T-helper 1 cell treated with Interleukin-12 subunit alpha and Interleukin-12 subunit beta and Interleukin-4 antibody, amounts not matched to agents 30 μg/mL and 1 μg/mL, for 36 hours (primary cell): Measurements from ENCODE around the gene ZP3.
"Not testable (repeated sequence)": the region's sequence is repeated elsewhere in the genome, so short reads cannot be mapped to it uniquely, and the experiment has no call there.

ENCODE experiments used
- H3K27ac Mint-ChIP-seq: one replicate; pipeline ENCODE4 v1.8.0; 2021; ENCODE audit warnings: mild to moderate bottlenecking, mixed read lengths
- H3K27me3 Mint-ChIP-seq: one replicate; pipeline ENCODE4 v1.8.0; 2021; ENCODE audit warnings: low read depth, mixed read lengths
- H3K36me3 Mint-ChIP-seq: one replicate; pipeline ENCODE4 v1.8.0; 2021; ENCODE audit warnings: low read depth, mixed read lengths
- H3K4me1 Mint-ChIP-seq: one replicate; pipeline ENCODE4 v1.8.0; 2021; ENCODE audit warnings: low read depth, mixed read lengths
- H3K4me3 Mint-ChIP-seq: one replicate; pipeline ENCODE4 v1.8.0; 2021; ENCODE audit warnings: mild to moderate bottlenecking, moderate library complexity, mixed read lengths
- H3K9me3 Mint-ChIP-seq: one replicate; pipeline ENCODE4 v1.8.0; 2021; ENCODE audit warnings: mixed read lengths

ZP3 gene

GRCh38 chr7:76395965-76396726 is 28.6 kb upstream of the ZP3 start:
- Mint-ChIP-seq H3K9me3 (no peaks in the 10 kb centered on the region), H3K27ac (no peak overlapping the region), H3K4me1 (peaks cover 18% of the 10 kb centered on the region), H3K27me3 (no peaks in the 10 kb centered on the region), H3K4me3 (no peak overlapping the region), H3K36me3 (no peaks in the 10 kb centered on the region)

- no peaks in the 10 kb centered on the region for H3K36me3 Mint-ChIP-seq
- H3K4me3 Mint-ChIP-seq: peak overlapping the region; percentile 21
- H3K9me3 Mint-ChIP-seq: no peaks in the 10 kb centered on the region
- no peak overlapping the region for H3K27ac Mint-ChIP-seq
- H3K4me1 Mint-ChIP-seq: peaks cover 18% of the 10 kb centered on the region
- no peaks in the 10 kb centered on the region for H3K27me3 Mint-ChIP-seq
These were observed 27.9 kb upstream of the ZP3 start for GRCh38 chr7:76396864-76397263.

- H3K36me3 Mint-ChIP-seq: no peaks in the 10 kb centered on the region
- H3K4me3 Mint-ChIP-seq: peak overlapping the region; percentile 82
- H3K27me3 Mint-ChIP-seq: no peaks in the 10 kb centered on the region
- peak overlapping the region; percentile 60 for H3K27ac Mint-ChIP-seq
- H3K9me3 Mint-ChIP-seq: no peaks in the 10 kb centered on the region
- peaks cover 14% of the 10 kb centered on the region for H3K4me1 Mint-ChIP-seq
These were observed 27.2 kb upstream of the ZP3 start for GRCh38 chr7:76397409-76398183.

GRCh38 chr7:76400248-76400647 is 24.5 kb upstream of the ZP3 start:
- no peaks in the 10 kb centered on the region for H3K36me3 Mint-ChIP-seq
- H3K27ac Mint-ChIP-seq: no peak overlapping the region
- H3K27me3 Mint-ChIP-seq: no peaks in the 10 kb centered on the region
- H3K9me3 Mint-ChIP-seq: no peaks in the 10 kb centered on the region
- H3K4me1 Mint-ChIP-seq: peaks cover 15% of the 10 kb centered on the region
- no peak overlapping the region for H3K4me3 Mint-ChIP-seq

GRCh38 chr7:76403097-76403496 is 21.7 kb upstream of the ZP3 start:
- not testable (repeated sequence) for H3K27ac Mint-ChIP-seq

GRCh38 chr7:76403780-76404494 is 20.8 kb upstream of the ZP3 start:
- Mint-ChIP-seq H3K27ac (peak overlapping the region; percentile 8), H3K4me3 (no peak overlapping the region), H3K9me3 (no peaks in the 10 kb centered on the region), H3K27me3 (no peaks in the 10 kb centered on the region), H3K4me1 (peaks cover 9% of the 10 kb centered on the region), H3K36me3 (no peaks in the 10 kb centered on the region)

More at GRCh38 chr7:76403097-76403496, 21.7 kb upstream of the ZP3 start:
- not testable (repeated sequence) for H3K36me3 Mint-ChIP-seq, H3K4me1 Mint-ChIP-seq, H3K27me3 Mint-ChIP-seq, H3K9me3 Mint-ChIP-seq, H3K4me3 Mint-ChIP-seq

- Mint-ChIP-seq H3K27me3 (no peaks in the 10 kb centered on the region), H3K36me3 (no peaks in the 10 kb centered on the region), H3K4me1 (peaks cover 9% of the 10 kb centered on the region), H3K27ac (no peak overlapping the region), H3K4me3 (no peak overlapping the region), H3K9me3 (no peaks in the 10 kb centered on the region)
These were observed 19.0 kb upstream of the ZP3 start for GRCh38 chr7:76405738-76406137.

GRCh38 chr7:76407718-76408117 is 17.0 kb upstream of the ZP3 start:
- no peaks in the 10 kb centered on the region for H3K9me3 Mint-ChIP-seq
- no peaks in the 10 kb centered on the region for H3K36me3 Mint-ChIP-seq
- H3K27me3 Mint-ChIP-seq: no peaks in the 10 kb centered on the region
- no peak overlapping the region for H3K27ac Mint-ChIP-seq
- no peak overlapping the region for H3K4me3 Mint-ChIP-seq
- H3K4me1 Mint-ChIP-seq: peaks cover 6% of the 10 kb centered on the region

- Mint-ChIP-seq H3K27me3 (no peaks in the 10 kb centered on the region), H3K36me3 (no peaks in the 10 kb centered on the region), H3K27ac (no peak overlapping the region), H3K9me3 (no peaks in the 10 kb centered on the region), H3K4me3 (no peak overlapping the region), H3K4me1 (peaks cover 6% of the 10 kb centered on the region)
These were observed 16.6 kb upstream of the ZP3 start for GRCh38 chr7:76408121-76408560.

- H3K4me3 Mint-ChIP-seq: no peak within 1 kb of the TSS
- H3K27me3 Mint-ChIP-seq: no peaks in the 10 kb centered on the region
- no peaks in the 10 kb centered on the region for H3K9me3 Mint-ChIP-seq
- no peaks in the 10 kb centered on the region for H3K36me3 Mint-ChIP-seq
- H3K27ac Mint-ChIP-seq: no peak within 1 kb of the TSS
- no peaks in the 10 kb centered on the region for H3K4me1 Mint-ChIP-seq
These were observed 15.2 kb upstream of the ZP3 start, which contains the start of gene SSC4D for GRCh38 chr7:76409537-76409936. Gene SSC4D, minus strand, starts transcription at chr7:76409697. Its CDS starts 5,258 bp downstream, at chr7:76404439.

- Mint-ChIP-seq H3K36me3 (no peaks in the 10 kb centered on the region), H3K4me1 (no peaks in the 10 kb centered on the region), H3K27me3 (no peaks in the 10 kb centered on the region), H3K9me3 (no peaks in the 10 kb centered on the region), H3K4me3 (no peak overlapping the region), H3K27ac (no peak overlapping the region)
These were observed 13.1 kb upstream of the ZP3 start for GRCh38 chr7:76411626-76412025.

- Mint-ChIP-seq H3K4me1 (no peaks in the 10 kb centered on the region), H3K4me3 (no peak overlapping the region), H3K36me3 (no peaks in the 10 kb centered on the region), H3K9me3 (no peaks in the 10 kb centered on the region), H3K27ac (no peak overlapping the region), H3K27me3 (no peaks in the 10 kb centered on the region)
These were observed 12.5 kb upstream of the ZP3 start for GRCh38 chr7:76412249-76412648.

- H3K4me1 Mint-ChIP-seq, H3K27me3 Mint-ChIP-seq, H3K27ac Mint-ChIP-seq: not testable (repeated sequence)
These were observed 7.0 kb upstream of the ZP3 start for GRCh38 chr7:76417654-76418310.

GRCh38 chr7:76421097-76421496 is 3.7 kb upstream of the ZP3 start:
- Mint-ChIP-seq H3K4me1 (peaks cover 20% of the 10 kb centered on the region), H3K27me3 (peaks cover 20% of the 10 kb centered on the region)
- H3K9me3 Mint-ChIP-seq: not testable (repeated sequence)

More at GRCh38 chr7:76417654-76418310, 7.0 kb upstream of the ZP3 start:
- H3K4me3 Mint-ChIP-seq, H3K36me3 Mint-ChIP-seq, H3K9me3 Mint-ChIP-seq: not testable (repeated sequence)

More at GRCh38 chr7:76421097-76421496, 3.7 kb upstream of the ZP3 start:
- not testable (repeated sequence) for H3K36me3 Mint-ChIP-seq, H3K4me3 Mint-ChIP-seq, H3K27ac Mint-ChIP-seq
